HepG2 (cell line): Measurements from ENCODE around the gene NINJ2. TPM values are rescaled to one million over a fixed set of nuclear protein-coding genes. Genes with fewer than 3 reads are reported as not detected.
A peak's percentile ranks its signal among the peaks of the same experiment; 100 is the strongest.

Source experiments
- CEBPG ChIP-seq: IDR thresholded peaks from 2 replicates; pipeline ENCODE4 v1.6.1; 2016
- MXD1 ChIP-seq: sonication (generic); formaldehyde crosslinking; IDR thresholded peaks from 2 replicates; pipeline ENCODE4 v1.4.0; 2020; ENCODE audit warnings: mild to moderate bottlenecking, missing genetic modification reagents
- NR2F6 ChIP-seq, 2 experiments: IDR thresholded peaks; 2 replicates each; pipeline ENCODE4 v1.6.1; 2016; ENCODE audit warnings: antibody characterized with exemption in 1 of 2, mild to moderate bottlenecking in 1 of 2
- PATZ1 ChIP-seq: sonication (generic); formaldehyde crosslinking; IDR thresholded peaks from 2 replicates; pipeline ENCODE4 v1.4.0; 2020; ENCODE audit warnings: missing genetic modification reagents
- PAXIP1 ChIP-seq: sonication (generic); formaldehyde crosslinking; conservative IDR thresholded peaks from 2 replicates; pipeline ENCODE4 v1.4.0; 2020; ENCODE audit warnings: mild to moderate bottlenecking, missing genetic modification reagents, moderate library complexity
- RXRA ChIP-seq: sonication (generic); formaldehyde crosslinking; IDR thresholded peaks from 2 replicates; pipeline ENCODE4 v1.5.1; 2020; ENCODE audit warnings: missing genetic modification reagents
- TBX2 ChIP-seq: sonication (generic); formaldehyde crosslinking; IDR thresholded peaks from 2 replicates; pipeline ENCODE4 v1.5.0; 2020; ENCODE audit warnings: missing genetic modification reagents, mild to moderate bottlenecking, borderline replicate concordance
- THAP7 ChIP-seq: sonication (generic); formaldehyde crosslinking; IDR thresholded peaks from 2 replicates; pipeline ENCODE4 v1.8.1; 2023; ENCODE audit warnings: mild to moderate bottlenecking, missing genetic modification reagents
- ZBTB7B ChIP-seq: sonication (generic); formaldehyde crosslinking; IDR thresholded peaks from 2 replicates; pipeline ENCODE4 v1.4.0; 2020; ENCODE audit warnings: missing genetic modification reagents
- polyA plus RNA-seq, 8 experiments: library from polyadenylated mRNA; depleted of rRNA in 3 of 8; stranded (reverse) in 7 of 8; unstranded in 1 of 8; fragments of >200 nt; fragmentation: Illumina TruSeq in 4 of 8; extraction: Trizol in 4 of 8; gene quantifications; 2 replicates each; pipeline versions ENCODE4 v1.2.1 to v1.2.3, GENCODE V29; 2011 to 2016; ENCODE audit warnings: low read depth in 4 of 8, missing spikeins in 1 of 8, mixed read lengths in 1 of 8; ENCODE audit not compliant: insufficient read depth in 1 of 8
- total RNA-seq, 5 experiments: library from RNA; depleted of rRNA; stranded (reverse); fragments of >200 nt; fragmentation: Illumina TruSeq; extraction: Trizol; gene quantifications; 2 replicates each; pipeline ENCODE4 v1.2.3, GENCODE V29; 2016; ENCODE audit warnings: low read depth in 1 of 5

NINJ2 gene
- total and polyA plus RNA-seq, 2 of the 13 experiments (the other 11 are each of a cell fraction or from before 2014, with no cell fraction given), result 0.62 to 3.8 TPM

- 0 out of 2 replicates have a peak, but pooled peaks have one; percentile 35 for TF ChIP-seq MXD1 (CRISPR knock-in tag)
- TF ChIP-seq NR2F6 (IDR thresholded peaks at IDR 0.05), result peak; percentile 37; the same call in 1 of the 2 replicates
- no peak for TF ChIP-seq NR2F6 (CRISPR knock-in tag; IDR thresholded peaks at IDR 0.05)
- no peak for TF ChIP-seq CEBPG
- 0 out of 2 replicates have a peak, but pooled peaks have one; percentile 19 for TF ChIP-seq PATZ1 (CRISPR knock-in tag)
- TF ChIP-seq THAP7 (CRISPR knock-in tag), result no peak
- TF ChIP-seq ZBTB7B (CRISPR knock-in tag), result peak; percentile 33; the same call in 1 of the 2 replicates
- peak; percentile 40; the same call in 1 of the 2 replicates for TF ChIP-seq TBX2 (CRISPR knock-in tag)
- TF ChIP-seq RXRA (CRISPR knock-in tag), result peak; percentile 10; the same call in 1 of the 2 replicates
- peak; percentile 50 for TF ChIP-seq PAXIP1 (CRISPR knock-in tag)
Observed at GRCh38 chr12:591167-592023, 71.8 kb downstream of the NINJ2 start (continued).
